H9 (cell line): Measurements from ENCODE around the gene CISD3. TPM values are rescaled to one million over a fixed set of nuclear protein-coding genes. Genes with fewer than 3 reads are reported as not detected.

Experiments
- DNase-seq: peaks from one replicate; pipeline ENCODE4 v3.0.0-alpha.2; 2017
- H2AFZ ChIP-seq: one replicate; pipeline ENCODE4 v1.6.1; 2013; ENCODE audit warnings: mild to moderate bottlenecking, low read length, control low read depth, moderate library complexity
- H2AK5ac ChIP-seq: 2 replicates; pipeline ENCODE4 v1.6.1; 2013; ENCODE audit warnings: low read length, control low read depth, mixed read lengths; ENCODE audit not compliant: insufficient read length
- H2BK120ac ChIP-seq: one replicate; pipeline ENCODE4 v1.6.1; 2013; ENCODE audit warnings: low read depth, mild to moderate bottlenecking, low read length, control low read depth, inconsistent platforms; ENCODE audit not compliant: poor library complexity, severe bottlenecking
- H2BK12ac ChIP-seq: 2 replicates; pipeline ENCODE4 v1.6.1; 2013; ENCODE audit warnings: low read length, control low read depth, mixed read lengths, low read depth; ENCODE audit not compliant: insufficient read length
- H2BK15ac ChIP-seq: 2 replicates; pipeline ENCODE4 v1.6.1; 2013; ENCODE audit warnings: low read depth, low read length, control low read depth
- H2BK20ac ChIP-seq: one replicate; pipeline ENCODE4 v1.6.1; 2013; ENCODE audit warnings: low read depth, mild to moderate bottlenecking, low read length, control low read depth, inconsistent platforms; ENCODE audit not compliant: poor library complexity, severe bottlenecking
- H2BK5ac ChIP-seq: 2 replicates; pipeline ENCODE4 v1.6.1; 2013; ENCODE audit warnings: low read length, control low read depth, mixed read lengths; ENCODE audit not compliant: insufficient read length
- H3K14ac ChIP-seq: 2 replicates; pipeline ENCODE4 v1.6.1; 2013; ENCODE audit warnings: low read length, control low read depth; ENCODE audit not compliant: insufficient read depth
- H3K18ac ChIP-seq: 2 replicates; pipeline ENCODE4 v1.6.1; 2013; ENCODE audit warnings: low read depth, mild to moderate bottlenecking, mixed read lengths, low read length, control low read depth; ENCODE audit not compliant: insufficient read length
- H3K23ac ChIP-seq: 2 replicates; pipeline ENCODE4 v1.6.1; 2013; ENCODE audit warnings: low read length, control low read depth, mixed read lengths, low read depth; ENCODE audit not compliant: insufficient read length
- H3K23me2 ChIP-seq: 2 replicates; pipeline ENCODE4 v1.6.1; 2013; ENCODE audit warnings: low read depth, mild to moderate bottlenecking, mixed read lengths, low read length, control low read depth; ENCODE audit not compliant: insufficient read length, poor library complexity, severe bottlenecking
- H3K27ac ChIP-seq: 2 replicates; pipeline ENCODE4 v1.5.1; 2013; ENCODE audit warnings: low read length, control low read depth, mixed read lengths, low read depth; ENCODE audit not compliant: insufficient read length
- H3K27me3 ChIP-seq: 2 replicates; pipeline ENCODE4 v1.6.1; 2013; ENCODE audit warnings: low read length, control low read depth, inconsistent platforms; ENCODE audit not compliant: insufficient read depth
- H3K4ac ChIP-seq: 2 replicates; pipeline ENCODE4 v1.6.1; 2013; ENCODE audit warnings: low read depth, mild to moderate bottlenecking, control low read depth, inconsistent platforms, low read length, moderate library complexity
- H3K4me1 ChIP-seq: 2 replicates; pipeline ENCODE4 v1.6.1; 2013; ENCODE audit warnings: low read length, control low read depth, inconsistent platforms; ENCODE audit not compliant: insufficient read depth
- H3K4me2 ChIP-seq: 2 replicates; pipeline ENCODE4 v1.6.1; 2013; ENCODE audit warnings: low read length, control low read depth, mixed read lengths; ENCODE audit not compliant: insufficient read length, insufficient read depth
- H3K56ac ChIP-seq: 2 replicates; pipeline ENCODE4 v1.6.1; 2013; ENCODE audit warnings: low read depth, mild to moderate bottlenecking, mixed read lengths, low read length, control low read depth; ENCODE audit not compliant: insufficient read length
- H3K79me1 ChIP-seq: 2 replicates; pipeline ENCODE4 v1.6.1; 2013; ENCODE audit warnings: low read depth, mild to moderate bottlenecking, moderate library complexity, low read length, control low read depth, inconsistent platforms; ENCODE audit not compliant: insufficient read depth, poor library complexity, severe bottlenecking
- H3K79me2 ChIP-seq: 2 replicates; pipeline ENCODE4 v1.6.1; 2013; ENCODE audit warnings: low read length, control low read depth, inconsistent platforms; ENCODE audit not compliant: insufficient read depth
- H3K9ac ChIP-seq: 2 replicates; pipeline ENCODE4 v1.6.1; 2013; ENCODE audit warnings: low read length, control low read depth, mixed read lengths; ENCODE audit not compliant: insufficient read length; ENCODE audit errors: extremely low read depth
- H3K9me3 ChIP-seq: one replicate; pipeline ENCODE4 v1.6.1; 2013; ENCODE audit warnings: low read depth, low read length, inconsistent platforms; ENCODE audit not compliant: control insufficient read depth
- H3T11ph ChIP-seq: one replicate; pipeline ENCODE4 v1.6.1; 2013; ENCODE audit warnings: mild to moderate bottlenecking, low read length, control low read depth, inconsistent platforms
- H4K20me1 ChIP-seq: one replicate; pipeline ENCODE4 v1.6.1; 2013; ENCODE audit not compliant: control insufficient read depth, insufficient read length, insufficient read depth
- H4K5ac ChIP-seq: 2 replicates; pipeline ENCODE4 v1.6.1; 2013; ENCODE audit warnings: low read depth, mild to moderate bottlenecking, mixed read lengths, low read length, control low read depth; ENCODE audit not compliant: insufficient read length
- H4K8ac ChIP-seq: replicated peaks from 2 replicates; pipeline ENCODE4 v1.6.1; 2013; ENCODE audit warnings: low read length, control low read depth, mixed read lengths, low read depth; ENCODE audit not compliant: insufficient read length
- H4K91ac ChIP-seq: 2 replicates; pipeline ENCODE4 v1.6.1; 2013; ENCODE audit warnings: low read depth, mild to moderate bottlenecking, moderate library complexity, mixed read lengths, low read length, control low read depth; ENCODE audit not compliant: insufficient read length
- H3K27ac Mint-ChIP-seq, 3 experiments: 2 replicates in 2 of 3; 3 replicates in 1 of 3; pipeline ENCODE4 v1.8.0; 2020 to 2021; ENCODE audit warnings: mixed read lengths in 3 of 3, mild to moderate bottlenecking in 1 of 3, moderate library complexity in 1 of 3
- H3K27me3 Mint-ChIP-seq: 2 replicates; pipeline ENCODE4 v1.8.0; 2021; ENCODE audit warnings: low read depth, mild to moderate bottlenecking, moderate library complexity, mixed read lengths
- H3K36me3 Mint-ChIP-seq, 3 experiments: 2 replicates in 2 of 3; 3 replicates in 1 of 3; pipeline ENCODE4 v1.8.0; 2020 to 2021; ENCODE audit warnings: low read depth in 3 of 3, mixed read lengths in 3 of 3; ENCODE audit not compliant: insufficient read depth in 1 of 3
- H3K4me1 Mint-ChIP-seq, 2 experiments: 2 replicates each; pipeline ENCODE4 v1.8.0; 2020; ENCODE audit warnings: mixed read lengths in 2 of 2
- H3K4me3 Mint-ChIP-seq, 2 experiments: 2 replicates in 1 of 2; 3 replicates in 1 of 2; pipeline ENCODE4 v1.8.0; 2020 to 2021; ENCODE audit warnings: mild to moderate bottlenecking in 2 of 2, mixed read lengths in 2 of 2, moderate library complexity in 1 of 2
- H3K9me3 Mint-ChIP-seq, 2 experiments: 2 replicates in 1 of 2; 3 replicates in 1 of 2; pipeline ENCODE4 v1.8.0; 2020; ENCODE audit warnings: mild to moderate bottlenecking in 2 of 2, mixed read lengths in 2 of 2, moderate library complexity in 1 of 2
- CTCF ChIP-seq: fragments of 200-600 bp; sonication (generic); conservative IDR thresholded peaks from 3 replicates; pipeline ENCODE4 v1.8.0; 2021; ENCODE audit warnings: antibody characterized with exemption, mild to moderate bottlenecking
- WGBS: extraction: QIAGEN DNeasy Blood & Tissue Kit; methylation state at CpG from one replicate; pipeline ENCODE4 v1.1.7; 2013; ENCODE audit warnings: missing lambda C conversion rate, low lambda C conversion rate, mixed read lengths; ENCODE audit not compliant: insufficient read length; ENCODE audit errors: extremely low coverage; 5-methylcytosine and 5-hydroxymethylcytosine counted together
- total RNA-seq: library from RNA; stranded (reverse); gene quantifications from 2 replicates; pipeline ENCODE4 v1.2.1, GENCODE V29; 2021

CISD3 gene
- total RNA-seq, 1 experiment from 2014 or later = 10.7 TPM

GRCh38 chr17:38753071-38753506, 22.9 kb downstream of the CISD3 start:
- Histone ChIP-seq H3K4me1 (no peaks in the 10 kb centered on the region), H3K9ac (peak overlapping the region; percentile 83), H3K23me2 (peaks cover 29% of the 10 kb centered on the region), H2BK5ac (no peak overlapping the region), H4K5ac (no peak overlapping the region), H3K9me3 (no peaks in the 10 kb centered on the region), H4K91ac (no peak overlapping the region), H2AFZ (no peak overlapping the region), H3K4ac (no peak overlapping the region), H3K27ac (no peak overlapping the region), H3K27me3 (no peaks in the 10 kb centered on the region), H3K79me1 (no peaks in the 10 kb centered on the region), H2AK5ac (no peak overlapping the region), H3K18ac (no peak overlapping the region), H2BK120ac (no peak overlapping the region), H2BK12ac (no peak overlapping the region), H3K79me2 (0 out of 2 replicates have a peak, but pooled peaks cover 2% of the 10 kb centered on the region), H4K8ac (no peak overlapping the region), H3K23ac (no peak overlapping the region), H4K20me1 (no peaks in the 10 kb centered on the region), H3K56ac (no peak overlapping the region), H2BK15ac (no peak overlapping the region), H3K14ac (no peak overlapping the region), H3T11ph (no peak overlapping the region), H2BK20ac (no peak overlapping the region), H3K4me2 (peak overlapping the region; percentile 98)
- peaks cover 11% of the 10 kb centered on the region for H3K27me3 Mint-ChIP-seq
- no CpG with 5 or more reads among the region's 22 CpGs for WGBS
- DNase-seq = no peak
- peak overlapping the region in 2 of 3 experiments; percentile 94 to 97; a peak in 3 of 7 replicates for H3K27ac Mint-ChIP-seq
- TF ChIP-seq CTCF = no peak
- H3K4me3 Mint-ChIP-seq = peak overlapping the region; percentile 97
- peaks cover 17 to 31% (median 25%) of the 10 kb centered on the region in 3 experiments for H3K36me3 Mint-ChIP-seq
- peaks cover 0 to 3% of the 10 kb centered on the region in 2 experiments; a peak in 2 of 5 replicates for H3K9me3 Mint-ChIP-seq
- H3K4me1 Mint-ChIP-seq = peaks cover 20% of the 10 kb centered on the region in 2 experiments
